ENCODE measurements around the gene MTG2. TPM values are rescaled to one million over a fixed set of nuclear protein-coding genes. Genes with fewer than 3 reads are reported as not detected.

Gene MTG2
- total RNA-seq, 1 donor from 2014 or later = 31.5 TPM

- Histone ChIP-seq H3K9me3 (ENCODE audit: insufficient read depth, low read depth, low read length) (no peaks in the 10 kb centered on the region), H3K79me2 (ENCODE audit: insufficient read depth, low read length) (no peaks in the 10 kb centered on the region), H4K20me1 (ENCODE audit: insufficient read depth, low read length) (no peaks in the 10 kb centered on the region), H3K4me3 (ENCODE audit: insufficient read depth, low read depth, low read length) (no peak overlapping the region), H3K4me1 (ENCODE audit: insufficient read depth, low read length) (no peaks in the 10 kb centered on the region), H3K27ac (ENCODE audit: low read depth, low read length) (no peak overlapping the region), H2AFZ (ENCODE audit: low read depth, low read length) (no peak overlapping the region), H3K4me2 (ENCODE audit: low read length) (no peak overlapping the region), H3K27me3 (ENCODE audit: insufficient read depth, low read length) (peaks cover 25% of the 10 kb centered on the region), H3K9ac (ENCODE audit: low read length) (no peak overlapping the region), H3K36me3 (ENCODE audit: insufficient read depth, low read length) (no peaks in the 10 kb centered on the region)
- H3K27ac Mint-ChIP-seq (ENCODE audit: unreplicated experiment) = no peak overlapping the region
- no peak for FAIRE-seq
- H3K9me3 Mint-ChIP-seq (ENCODE audit: unreplicated experiment) = no peaks in the 10 kb centered on the region
- H3K36me3 Mint-ChIP-seq (ENCODE audit: low read depth, unreplicated experiment) = no peaks in the 10 kb centered on the region
- no peak overlapping the region for H3K4me3 Mint-ChIP-seq (ENCODE audit: unreplicated experiment)
- no peak for DNase-seq (ENCODE audit: low read depth)
- no peaks in the 10 kb centered on the region for H3K4me1 Mint-ChIP-seq (ENCODE audit: low read depth, unreplicated experiment)
- H3K27me3 Mint-ChIP-seq (ENCODE audit: low read depth, unreplicated experiment) = peaks cover 45% of the 10 kb centered on the region
- TF ChIP-seq CTCF (IDR thresholded peaks at IDR 0.05; ENCODE audit: insufficient read depth, low read depth, low read length) = no peak
Observed at GRCh38 chr20:62215020-62215990, 32.5 kb downstream of the MTG2 start.

GRCh38 chr20:62215991-62216635 lies 33.3 kb downstream of the MTG2 start:
- FAIRE-seq (no peak), DNase-seq (ENCODE audit: low read depth) (no peak)
- Histone ChIP-seq H3K4me2 (ENCODE audit: low read length) (no peak overlapping the region), H4K20me1 (ENCODE audit: insufficient read depth, low read length) (peaks cover 6% of the 10 kb centered on the region), H3K27ac (ENCODE audit: low read depth, low read length) (no peak overlapping the region), H3K79me2 (ENCODE audit: insufficient read depth, low read length) (no peaks in the 10 kb centered on the region), H3K36me3 (ENCODE audit: insufficient read depth, low read length) (no peaks in the 10 kb centered on the region), H3K4me3 (ENCODE audit: insufficient read depth, low read depth, low read length) (no peak overlapping the region), H3K9ac (ENCODE audit: low read length) (no peak overlapping the region), H2AFZ (ENCODE audit: low read depth, low read length) (no peak overlapping the region), H3K9me3 (ENCODE audit: insufficient read depth, low read depth, low read length) (no peaks in the 10 kb centered on the region), H3K27me3 (ENCODE audit: insufficient read depth, low read length) (peaks cover 31% of the 10 kb centered on the region), H3K4me1 (ENCODE audit: insufficient read depth, low read length) (no peaks in the 10 kb centered on the region)
- H3K9me3 Mint-ChIP-seq (ENCODE audit: unreplicated experiment) = no peaks in the 10 kb centered on the region
- H3K27me3 Mint-ChIP-seq (ENCODE audit: low read depth, unreplicated experiment) = peaks cover 48% of the 10 kb centered on the region
- H3K4me3 Mint-ChIP-seq (ENCODE audit: unreplicated experiment) = no peak overlapping the region
- no peak overlapping the region for H3K27ac Mint-ChIP-seq (ENCODE audit: unreplicated experiment)
- H3K36me3 Mint-ChIP-seq (ENCODE audit: low read depth, unreplicated experiment) = no peaks in the 10 kb centered on the region
- peaks cover 1% of the 10 kb centered on the region for H3K4me1 Mint-ChIP-seq (ENCODE audit: low read depth, unreplicated experiment)
- no peak for TF ChIP-seq EZH2 (IDR thresholded peaks at IDR 0.05; ENCODE audit: insufficient read depth, low read length)
- TF ChIP-seq CTCF (IDR thresholded peaks at IDR 0.05; ENCODE audit: insufficient read depth, low read depth, low read length) = no peak

All from astrocyte (in vitro differentiated cells and primary cell).